Endometrial microvascular endothelial cells (primary cell): ENCODE measurements around the gene BAZ2B. TPM values are rescaled to one million over a fixed set of nuclear protein-coding genes. Genes with fewer than 3 reads are reported as not detected.
"Not testable (repeated sequence)": the region's sequence is repeated elsewhere in the genome, so short reads cannot be mapped to it uniquely, and the experiment has no call there.

Experiments
- in situ Hi-C: cut with HindIII; loops from 2 replicates; pipeline ENCODE4 v1.10.0; 2017; ENCODE audit warnings: low sequenced_read_pairs, low pct_unique_long_range_greater_than_20kb; ENCODE audit errors: inconsistent ontology term
- total RNA-seq: library from RNA; depleted of rRNA; stranded (reverse); fragments of >200 nt; gene quantifications from one replicate; pipeline ENCODE4 v1.2.3, GENCODE V29; 2015; ENCODE audit errors: inconsistent ontology term

The BAZ2B gene
- total RNA-seq, 1 donor from 2014 or later = 18.6 TPM

DNA sequence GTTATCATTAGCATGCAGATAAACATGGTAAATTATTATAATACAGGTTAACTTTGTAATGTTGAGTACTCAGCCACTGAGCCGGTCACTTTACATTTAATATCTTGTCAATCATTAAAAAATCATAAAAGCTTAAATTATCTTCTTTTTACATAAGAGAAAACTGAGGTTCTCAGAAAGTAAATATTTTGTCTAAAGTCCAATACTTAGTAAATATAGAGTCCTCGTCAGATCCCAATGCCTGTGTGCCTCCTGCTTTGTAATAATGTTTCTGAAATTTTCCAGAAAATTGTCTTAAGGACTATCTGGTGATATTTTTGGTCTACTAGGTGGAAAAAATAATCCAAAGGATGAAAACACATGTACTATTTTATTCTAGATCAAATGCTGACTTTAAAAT lies 213.6 kb downstream of the BAZ2B start:
- in situ Hi-C loops = no loop called here

DNA sequence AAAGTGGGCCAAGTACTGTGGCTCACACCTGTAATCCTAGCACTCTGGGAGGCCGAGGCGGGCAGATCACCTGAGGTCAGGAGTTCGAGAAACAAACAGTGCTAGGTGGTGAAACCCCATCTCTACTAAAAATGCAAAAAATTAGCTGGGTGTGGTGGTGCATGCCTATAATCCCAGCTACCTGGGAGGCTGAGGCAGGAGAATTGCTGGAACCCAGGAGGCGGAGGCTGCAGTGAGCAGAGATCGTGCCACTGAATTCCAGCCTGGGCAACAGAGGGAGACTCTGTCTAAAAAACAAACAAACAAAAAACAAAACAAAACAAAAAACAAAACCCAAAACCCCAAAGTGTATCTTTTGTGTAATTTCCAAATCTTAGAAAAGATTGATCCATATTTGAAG lies 214.2 kb downstream of the BAZ2B start:
- in situ Hi-C loops = not testable (repeated sequence)

DNA sequence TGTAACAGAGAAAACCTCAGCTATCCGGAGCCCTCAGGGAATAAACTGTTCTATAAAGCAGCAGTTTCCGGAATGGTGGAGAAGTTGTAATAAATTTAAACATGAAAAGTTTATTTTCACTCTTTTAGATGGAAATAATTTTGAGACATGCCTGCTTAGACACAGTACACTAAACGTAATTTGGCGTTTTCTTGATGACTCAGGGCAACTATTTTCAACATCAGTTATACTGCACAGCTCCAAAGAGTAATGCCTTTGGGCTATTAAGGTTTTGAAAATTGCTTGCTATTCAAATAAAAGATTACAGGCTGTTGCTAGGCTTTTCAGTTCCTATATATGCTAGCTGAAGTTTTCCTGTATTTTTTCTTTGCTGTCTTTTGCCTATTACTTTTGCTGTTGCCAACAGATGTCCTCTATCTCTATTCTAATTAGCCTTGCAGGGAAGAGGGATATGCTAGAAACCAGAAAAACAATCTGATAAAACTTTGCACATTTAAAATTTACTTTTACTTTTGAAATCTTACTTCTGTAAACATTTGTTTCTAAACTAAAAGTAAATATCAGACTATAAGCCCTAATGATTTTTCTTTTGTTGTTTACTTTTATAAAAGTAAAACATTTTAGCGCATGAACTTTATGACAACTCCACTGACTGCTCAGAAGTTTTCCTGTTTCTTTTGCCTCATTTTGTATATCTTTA lies 216.5 kb downstream of the BAZ2B start:
- in situ Hi-C loops = no loop called here

DNA sequence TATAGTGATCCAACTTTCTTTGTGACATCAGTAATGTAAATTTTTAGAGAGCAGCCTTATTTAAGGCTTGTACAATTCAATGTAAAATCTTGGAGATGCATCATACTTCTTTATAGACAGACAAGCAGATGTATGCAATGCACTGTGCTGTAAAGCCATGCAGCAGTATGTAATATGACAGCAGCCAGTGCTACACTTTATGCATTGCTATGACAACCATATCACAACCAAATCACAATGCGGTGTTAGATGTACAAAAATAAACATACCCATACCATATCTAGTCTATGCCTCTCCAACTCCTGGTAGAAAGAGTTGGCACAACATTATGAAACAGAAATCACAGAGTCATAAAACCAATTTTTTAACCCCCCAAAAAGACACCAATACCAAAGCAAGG lies 219.5 kb downstream of the BAZ2B start:
- in situ Hi-C loops = no loop called here

DNA sequence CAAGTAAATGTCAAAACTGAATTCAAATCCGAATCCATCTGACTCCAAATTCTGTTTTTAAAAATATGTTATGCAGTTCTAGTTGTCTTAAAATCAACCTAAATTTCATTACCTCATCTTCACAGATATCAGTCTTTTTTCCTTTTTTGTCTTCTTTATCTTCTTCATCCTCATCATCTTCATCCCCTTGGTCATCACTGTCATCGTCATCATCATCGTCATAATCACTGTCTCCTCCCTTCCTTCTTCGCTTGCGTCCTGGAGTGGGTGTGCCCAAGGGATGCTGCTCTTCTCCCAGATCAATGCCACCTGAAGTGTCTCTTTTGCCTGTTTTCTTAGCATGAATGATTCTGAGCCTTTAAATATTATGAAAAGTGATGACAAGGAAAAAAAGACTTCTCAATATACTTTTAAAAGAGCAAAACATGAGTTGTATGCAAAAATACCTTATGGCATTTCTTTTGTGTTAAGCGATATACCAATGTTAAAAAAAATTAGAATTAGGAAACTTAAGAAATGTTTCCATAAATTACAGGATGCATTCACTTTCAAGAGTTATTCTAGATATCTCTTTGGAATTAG lies 233.8 kb downstream of the BAZ2B start:
- in situ Hi-C loops = no loop called here

DNA sequence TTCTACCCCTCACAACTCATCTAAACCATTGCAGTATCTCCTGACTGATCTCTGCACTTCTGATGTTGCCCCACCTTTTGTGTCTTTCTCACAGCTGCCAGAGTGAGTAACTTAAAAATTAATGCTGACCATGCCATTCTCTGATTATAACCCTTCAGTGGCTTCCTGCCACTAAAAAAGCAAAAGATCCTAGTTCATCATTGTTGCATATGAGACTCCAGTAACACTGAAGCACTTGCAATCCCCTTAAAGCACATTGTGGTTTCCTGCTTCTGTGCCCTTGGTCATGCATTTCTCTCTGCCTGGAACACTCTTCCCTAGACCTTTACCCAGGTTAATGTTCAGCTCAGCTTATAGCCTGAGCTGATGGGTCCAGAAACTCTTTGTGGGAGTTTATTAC lies 234.8 kb downstream of the BAZ2B start:
- in situ Hi-C loops = no loop called here

DNA sequence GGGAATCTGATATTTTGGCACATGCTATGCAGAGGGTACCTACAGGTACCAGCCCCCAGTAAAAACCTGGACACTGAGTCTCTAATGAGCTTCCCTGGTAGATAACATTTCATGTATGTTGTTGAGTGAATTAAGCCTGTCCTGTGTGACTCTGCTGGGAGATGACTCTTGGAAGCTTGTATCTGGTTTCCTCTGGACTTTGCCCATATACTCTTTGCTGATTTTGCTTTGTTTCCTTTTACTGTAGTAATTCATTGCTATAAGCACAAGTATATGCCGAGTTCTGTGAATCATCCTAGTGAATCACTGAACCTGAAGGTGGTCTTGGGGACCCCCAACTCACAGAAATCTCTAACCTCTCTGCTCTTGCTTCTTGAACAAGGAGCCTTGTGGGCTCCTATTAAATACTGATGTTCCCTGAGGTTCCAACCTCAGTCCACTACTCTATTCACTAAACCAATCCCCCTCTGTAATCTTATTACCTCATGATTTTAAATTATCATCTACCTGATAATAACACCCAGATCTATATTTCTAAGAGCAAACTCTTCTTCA lies 235.6 kb downstream of the BAZ2B start:
- in situ Hi-C loops = no loop called here

DNA sequence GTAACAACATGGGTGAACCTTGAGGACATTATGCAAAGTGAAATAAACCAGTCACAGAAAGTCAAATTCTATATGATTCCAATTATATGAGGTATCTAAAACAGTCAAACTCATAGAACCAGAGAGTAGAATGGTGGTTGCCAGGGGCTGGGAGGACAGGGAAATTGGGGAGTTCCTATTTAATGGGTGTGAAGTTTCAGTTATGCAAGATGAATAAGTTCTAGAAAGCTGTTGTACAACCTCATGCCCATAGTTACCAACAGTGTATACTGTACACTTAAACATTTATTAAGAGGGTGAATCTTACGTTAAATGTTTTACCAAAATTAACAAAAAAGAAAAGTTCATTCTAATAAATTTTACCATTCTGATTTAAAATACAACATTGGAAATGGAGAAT lies 237.2 kb downstream of the BAZ2B start:
- in situ Hi-C loops = no loop called here

DNA sequence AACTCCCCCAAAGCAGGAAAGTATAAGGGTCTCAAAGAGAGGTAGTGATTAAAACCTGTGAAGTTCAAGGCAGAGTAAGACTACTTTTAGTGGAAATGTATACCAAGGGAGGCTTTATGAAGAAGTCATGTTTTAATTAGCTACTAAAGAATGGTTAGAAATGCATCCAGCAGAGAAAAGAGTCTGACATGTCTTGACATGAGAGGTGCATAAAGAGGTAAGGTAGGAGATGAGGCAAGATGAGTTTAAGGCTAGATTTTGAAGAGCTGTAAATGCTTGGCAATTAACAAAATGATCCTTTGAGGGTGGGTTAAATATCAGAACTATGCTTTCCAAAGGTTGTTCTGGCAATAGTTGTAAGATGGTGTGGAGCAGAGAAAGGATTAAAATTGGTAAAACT lies 241.1 kb downstream of the BAZ2B start:
- in situ Hi-C loops = no loop called here

DNA sequence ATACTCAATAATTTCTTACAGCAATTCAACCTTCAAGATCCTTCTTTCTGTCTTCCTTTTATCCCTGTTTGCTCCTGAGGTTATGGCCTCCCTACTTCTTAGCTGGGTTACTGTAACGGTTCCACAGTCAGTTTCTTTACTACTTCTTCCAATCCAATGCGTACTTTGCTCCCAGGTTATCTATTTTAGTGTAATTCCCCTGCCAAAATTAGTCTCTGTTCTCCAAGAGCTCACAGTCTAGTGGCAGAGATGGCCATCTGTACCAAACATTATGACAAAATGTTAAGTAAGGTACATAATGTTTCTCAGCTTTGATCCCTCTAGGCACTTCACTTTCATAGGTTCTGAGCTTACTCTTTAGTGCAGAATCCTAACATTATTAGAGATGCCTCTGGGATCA lies 244.8 kb downstream of the BAZ2B start:
- in situ Hi-C loops = no loop called here

DNA sequence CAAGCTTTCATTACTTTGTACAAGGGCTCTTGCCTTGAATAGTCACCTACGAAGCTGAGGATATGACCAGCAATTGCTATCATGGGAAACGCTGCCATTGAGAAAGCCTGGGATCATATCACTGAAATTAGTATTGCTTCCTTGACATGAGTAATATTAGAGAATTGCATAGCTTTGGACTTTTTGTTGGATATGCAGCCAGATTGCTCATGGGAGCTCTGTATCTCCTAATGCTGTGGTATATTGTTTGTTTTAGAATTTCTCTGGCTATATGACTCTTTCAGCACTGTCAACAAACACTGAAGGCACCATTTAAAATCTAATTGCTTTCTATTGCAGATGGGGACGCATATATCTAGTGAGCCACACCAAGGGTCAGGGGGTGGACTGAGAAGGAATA lies 249.8 kb downstream of the BAZ2B start:
- in situ Hi-C loops = no loop called here

DNA sequence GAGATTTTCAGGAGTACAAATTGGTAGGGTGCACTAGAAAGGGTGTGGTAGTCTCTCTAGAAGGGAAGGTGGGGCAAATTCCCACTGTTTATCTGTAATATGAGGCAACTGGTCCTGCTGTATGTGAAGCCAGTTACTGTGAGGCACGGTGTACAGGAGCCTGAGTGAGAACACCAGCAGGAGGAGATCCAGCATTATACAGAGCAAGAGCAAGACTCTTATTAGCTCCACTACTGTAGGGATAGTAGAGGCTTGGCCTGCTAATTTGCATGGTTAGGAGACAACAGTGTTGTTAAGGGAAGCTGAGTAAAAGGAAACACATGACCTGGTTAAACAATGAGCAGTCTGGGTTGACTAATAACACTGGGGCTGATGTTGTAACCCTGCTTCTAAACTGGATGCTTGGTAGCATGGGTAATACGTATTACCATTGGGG lies 253.5 kb downstream of the BAZ2B start:
- in situ Hi-C loops = no loop called here

DNA sequence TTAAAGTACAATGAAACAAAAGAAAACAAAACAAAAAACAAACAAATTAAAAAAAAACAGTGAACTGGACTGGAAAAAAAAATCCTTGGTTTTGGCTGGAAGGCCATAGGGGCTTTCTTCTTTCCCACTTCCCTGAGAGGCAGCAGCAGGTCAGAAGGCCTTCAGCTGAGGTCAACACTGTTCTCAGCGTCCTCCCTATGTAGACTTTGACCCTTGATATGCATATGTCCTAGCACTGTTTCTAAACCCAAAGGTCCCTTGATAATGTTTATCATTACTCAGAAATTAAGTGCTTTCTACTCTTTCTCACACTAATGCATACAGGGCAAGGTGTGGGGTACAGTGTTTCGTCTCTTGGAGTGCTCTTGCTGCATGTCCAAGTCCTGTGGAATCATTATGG lies 254.3 kb downstream of the BAZ2B start:
- in situ Hi-C loops = no loop called here

DNA sequence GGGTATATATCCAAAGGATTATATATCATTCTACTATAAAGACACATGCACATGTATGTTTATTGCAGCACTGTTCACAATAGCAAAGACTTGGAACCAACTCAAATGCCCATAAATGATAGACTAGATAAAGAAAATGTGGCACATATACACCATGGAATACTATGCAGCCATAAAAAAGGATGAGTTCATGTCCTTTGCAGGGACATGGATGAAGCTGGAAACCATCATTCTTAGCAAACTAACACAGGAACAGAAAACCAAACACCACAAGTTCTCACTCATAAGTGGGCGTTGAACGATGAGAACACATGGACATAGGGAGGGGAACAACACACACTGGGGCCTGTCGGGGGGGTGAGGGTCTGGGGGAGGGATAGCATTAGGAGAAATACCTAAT lies 254.7 kb downstream of the BAZ2B start:
- in situ Hi-C loops = not testable (repeated sequence)

DNA sequence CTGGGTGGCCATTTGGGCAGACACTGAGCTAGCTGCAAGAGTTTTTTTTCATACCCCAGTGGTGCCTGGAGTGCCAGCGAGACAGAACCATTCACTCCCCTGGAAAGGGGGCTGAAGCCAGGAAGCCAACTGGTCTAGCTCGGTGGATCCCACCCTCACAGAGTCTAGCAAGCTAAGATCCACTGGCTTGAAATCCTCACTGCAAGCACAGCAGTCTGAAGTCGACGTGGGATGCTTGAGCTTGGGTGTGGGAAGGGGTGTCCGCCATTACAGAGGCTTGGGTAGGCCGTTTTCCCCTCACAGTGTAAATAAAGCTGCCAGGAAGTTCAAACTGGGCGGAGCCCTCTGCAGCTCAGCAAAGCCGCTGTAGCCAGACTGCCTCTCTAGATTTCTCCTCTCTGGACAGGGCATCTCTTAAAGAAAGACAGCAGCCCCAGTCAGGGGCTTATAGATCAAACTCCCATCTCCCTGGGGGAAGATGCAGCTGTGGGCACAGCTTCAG lies 260.2 kb downstream of the BAZ2B start:
- in situ Hi-C loops = no loop called here

DNA sequence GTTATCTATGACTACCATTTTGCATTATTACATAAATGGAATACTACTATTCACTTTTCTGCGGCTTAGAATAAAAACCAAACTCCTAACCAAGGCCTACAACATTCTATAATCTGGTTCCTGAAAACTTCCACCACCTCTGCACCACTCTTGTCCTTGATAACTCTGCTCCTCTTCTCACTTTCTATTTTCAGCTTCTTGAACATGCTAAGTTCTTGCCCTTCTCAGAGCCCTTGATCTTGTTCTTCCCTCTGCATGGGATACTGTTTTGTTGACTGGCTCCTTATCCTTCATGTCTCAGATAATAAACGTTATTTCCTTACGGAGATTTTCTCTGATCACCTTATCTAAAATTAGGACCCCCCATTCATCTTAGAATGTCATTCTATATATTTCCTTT lies 264.4 kb downstream of the BAZ2B start:
- in situ Hi-C loops = no loop called here

DNA sequence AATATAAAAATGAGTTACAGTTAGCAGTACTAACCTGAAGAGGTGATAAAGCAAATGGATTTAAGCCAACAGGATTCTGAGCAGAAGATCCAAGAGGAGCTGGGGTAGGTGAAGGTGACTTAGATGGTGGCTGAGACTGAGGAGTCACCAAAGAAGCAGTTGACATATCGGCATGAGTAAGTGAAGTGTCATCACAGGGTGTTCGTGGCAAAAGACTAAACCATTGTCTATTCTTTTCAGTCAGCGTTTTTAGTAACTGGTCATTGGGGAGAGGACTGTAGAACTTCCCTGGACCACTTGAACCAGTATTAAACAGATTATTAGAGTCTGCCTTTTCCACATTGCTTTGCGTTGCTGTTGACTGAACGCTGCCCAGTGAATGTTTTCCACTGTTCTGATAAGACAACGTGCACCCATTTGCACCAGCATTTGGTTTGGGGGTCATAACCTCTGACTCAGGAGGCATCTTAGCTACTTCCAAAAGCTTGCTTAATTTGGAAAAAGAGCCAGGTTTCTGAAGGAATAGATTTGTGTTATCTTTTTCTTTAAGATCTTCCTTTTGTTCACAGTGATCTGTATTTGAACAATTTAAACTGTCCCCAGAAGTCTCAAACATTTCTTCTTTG lies 266.6 kb downstream of the BAZ2B start:
- in situ Hi-C loops = no loop called here

DNA sequence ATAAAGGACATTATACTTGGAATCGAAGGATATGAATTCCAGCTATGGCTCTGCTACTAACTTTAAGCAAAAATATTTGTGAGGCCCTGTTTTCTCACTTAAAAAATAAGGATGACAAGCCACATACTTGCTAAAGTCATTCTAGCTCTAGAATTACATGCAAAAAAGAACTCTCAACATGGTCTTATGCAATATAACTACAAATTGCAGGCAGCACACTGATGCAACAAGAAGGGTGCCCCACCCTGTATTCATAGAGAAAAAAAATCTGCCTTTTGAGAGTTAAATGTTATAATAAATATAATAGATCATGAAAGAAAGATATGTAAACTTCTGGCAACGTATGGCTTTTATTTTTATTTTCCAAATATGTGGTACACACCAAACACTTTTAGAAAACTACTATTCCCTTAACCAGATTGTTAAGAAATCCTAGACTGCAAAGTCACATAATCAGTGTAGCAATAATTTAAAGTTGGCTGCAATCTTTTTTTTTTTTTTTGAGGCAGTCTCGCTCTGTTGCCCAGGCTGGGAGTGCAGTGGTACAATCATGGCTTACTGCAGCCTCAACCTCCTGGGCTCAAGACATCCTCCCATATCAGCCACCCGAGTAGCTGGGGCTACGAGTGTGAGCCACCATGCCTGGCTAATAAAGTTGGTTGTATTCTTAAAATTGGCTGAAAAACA lies 289.6 kb downstream of the BAZ2B start:
- in situ Hi-C loops = no loop called here

DNA sequence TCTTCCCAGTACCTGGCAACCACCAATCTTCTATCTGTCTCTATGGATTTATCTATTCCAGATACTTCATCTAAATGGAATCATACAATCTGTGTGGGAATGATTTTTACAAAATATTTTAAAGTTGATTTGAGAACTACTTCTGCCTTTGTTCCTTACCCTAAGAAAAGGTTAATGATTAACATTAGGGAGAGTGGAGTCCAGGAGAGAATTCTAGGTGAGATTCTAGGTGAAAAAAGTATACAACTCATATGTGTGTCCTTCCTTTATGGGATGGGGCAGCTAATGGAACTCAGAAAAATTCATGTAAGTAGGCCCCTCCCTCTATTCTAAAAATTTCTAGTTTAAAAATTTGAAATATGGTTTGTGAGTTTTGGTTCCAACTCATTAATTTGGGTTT lies 293.9 kb downstream of the BAZ2B start:
- in situ Hi-C loops = no loop called here
